GM12801 (cell line): Measurements from ENCODE around the gene GYPC.

Experiments
- TF ChIP-seq, protein P1 (sequence below): IDR thresholded peaks from one replicate; pipeline ENCODE4 v1.5.1; 2011; ENCODE audit warnings: control low read depth; ENCODE audit not compliant: insufficient read length; ENCODE audit errors: extremely low read depth

GYPC gene

DNA sequence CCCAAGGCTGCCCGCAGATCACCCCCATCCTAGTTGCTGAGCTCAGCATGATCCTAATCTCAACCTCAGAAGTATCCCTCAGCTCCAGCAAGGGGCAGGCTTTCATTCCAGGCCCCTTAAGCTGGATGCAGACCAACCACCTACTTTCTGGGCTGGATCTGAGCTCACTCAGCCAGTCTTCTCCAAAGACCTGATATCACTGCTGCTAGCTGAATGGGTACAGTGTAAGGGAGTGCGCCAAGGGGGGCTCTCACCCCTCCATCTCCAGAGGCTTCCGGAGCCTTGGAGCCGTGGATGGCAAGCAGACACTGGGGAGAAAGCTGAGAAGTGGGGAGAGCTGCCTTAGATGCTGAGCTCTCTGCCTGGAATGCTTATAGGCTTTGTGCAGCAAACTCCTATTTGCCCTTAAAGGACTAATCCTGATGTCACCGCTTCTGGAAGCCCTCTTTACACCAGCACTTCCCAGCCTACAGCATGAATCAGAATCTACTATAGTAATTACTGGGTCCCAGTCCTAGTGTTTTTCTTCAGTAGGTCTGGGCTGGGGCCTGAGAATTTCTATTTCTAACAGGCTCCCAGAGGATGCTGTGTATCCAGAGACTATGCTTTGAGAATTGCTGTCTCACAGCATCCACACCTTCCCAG lies 31.0 kb downstream of the GYPC start:
- TF ChIP-seq, protein P1, sequence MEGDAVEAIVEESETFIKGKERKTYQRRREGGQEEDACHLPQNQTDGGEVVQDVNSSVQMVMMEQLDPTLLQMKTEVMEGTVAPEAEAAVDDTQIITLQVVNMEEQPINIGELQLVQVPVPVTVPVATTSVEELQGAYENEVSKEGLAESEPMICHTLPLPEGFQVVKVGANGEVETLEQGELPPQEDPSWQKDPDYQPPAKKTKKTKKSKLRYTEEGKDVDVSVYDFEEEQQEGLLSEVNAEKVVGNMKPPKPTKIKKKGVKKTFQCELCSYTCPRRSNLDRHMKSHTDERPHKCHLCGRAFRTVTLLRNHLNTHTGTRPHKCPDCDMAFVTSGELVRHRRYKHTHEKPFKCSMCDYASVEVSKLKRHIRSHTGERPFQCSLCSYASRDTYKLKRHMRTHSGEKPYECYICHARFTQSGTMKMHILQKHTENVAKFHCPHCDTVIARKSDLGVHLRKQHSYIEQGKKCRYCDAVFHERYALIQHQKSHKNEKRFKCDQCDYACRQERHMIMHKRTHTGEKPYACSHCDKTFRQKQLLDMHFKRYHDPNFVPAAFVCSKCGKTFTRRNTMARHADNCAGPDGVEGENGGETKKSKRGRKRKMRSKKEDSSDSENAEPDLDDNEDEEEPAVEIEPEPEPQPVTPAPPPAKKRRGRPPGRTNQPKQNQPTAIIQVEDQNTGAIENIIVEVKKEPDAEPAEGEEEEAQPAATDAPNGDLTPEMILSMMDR = no peak

GRCh38 chr2:126687503-126687902 lies 31.5 kb downstream of the GYPC start:
- TF ChIP-seq, protein P1 = no peak

DNA sequence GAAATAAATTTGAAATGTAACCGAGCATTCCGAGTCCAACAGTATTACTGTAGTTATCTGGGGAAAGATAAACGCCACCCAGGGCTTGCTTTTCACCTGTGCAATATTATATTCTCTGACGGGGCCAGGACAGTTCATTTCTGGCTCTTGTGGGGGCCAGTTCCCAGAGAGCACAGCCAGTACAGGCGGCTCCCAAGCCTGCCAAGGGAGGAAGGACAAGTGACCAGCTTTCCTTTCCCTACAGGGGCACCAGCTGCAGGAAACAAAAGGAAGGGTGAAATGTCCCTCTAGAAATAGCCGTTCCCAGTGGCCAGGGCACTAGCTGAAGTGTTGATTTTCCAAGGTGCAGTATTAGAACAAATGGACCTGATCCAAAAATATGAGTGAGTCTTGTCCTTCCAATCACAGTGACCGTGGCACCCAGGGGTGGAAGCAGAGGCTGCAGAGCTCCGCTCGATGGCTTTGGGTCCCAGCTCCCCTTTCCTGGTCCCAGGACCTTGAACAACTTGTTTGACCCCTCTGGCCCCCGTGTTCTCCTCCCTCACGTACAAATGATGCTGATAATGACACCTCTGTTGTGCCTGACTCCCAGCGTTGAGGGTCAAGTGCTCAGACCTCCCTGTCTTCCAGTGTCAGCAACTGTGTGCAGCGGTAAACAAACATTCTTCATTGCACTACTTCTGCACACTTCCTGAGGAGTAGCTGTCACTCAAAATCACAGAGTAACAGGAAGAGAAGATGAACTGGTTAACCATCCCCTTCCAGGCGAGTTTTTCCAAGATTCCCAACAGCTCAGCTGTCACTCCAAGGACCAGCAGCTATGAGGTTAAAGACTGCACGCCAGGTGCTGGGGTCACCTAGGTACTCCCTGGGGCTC lies 40.9 kb downstream of the GYPC start:
- TF ChIP-seq, protein P1 = no peak

GRCh38 chr2:126698376-126698775 lies 42.4 kb downstream of the GYPC start:
- TF ChIP-seq, protein P1 = no peak

DNA sequence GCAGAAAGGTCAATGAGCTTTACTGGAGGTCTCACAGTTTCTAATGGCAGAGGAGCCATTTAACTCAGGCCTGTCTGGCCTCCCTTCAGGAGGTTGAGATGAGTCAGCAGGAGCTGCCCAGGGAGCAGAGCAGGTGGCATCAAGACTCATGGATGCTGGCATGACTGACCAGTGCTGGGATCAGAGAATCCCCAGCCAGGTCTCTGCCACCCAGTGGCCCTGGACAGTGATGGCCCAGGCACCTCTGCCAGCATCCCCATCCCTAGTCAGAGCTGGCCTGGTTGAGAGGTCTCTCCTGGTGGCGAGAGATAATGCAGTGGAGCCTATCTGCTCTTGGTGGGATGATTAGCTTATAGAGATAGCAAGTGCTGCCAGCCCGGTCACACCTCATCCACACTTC lies 43.1 kb downstream of the GYPC start:
- TF ChIP-seq, protein P1 = no peak

- TF ChIP-seq, protein P1 = no peak
Observed at GRCh38 chr2:126699716-126700581, 44.0 kb downstream of the GYPC start.

DNA sequence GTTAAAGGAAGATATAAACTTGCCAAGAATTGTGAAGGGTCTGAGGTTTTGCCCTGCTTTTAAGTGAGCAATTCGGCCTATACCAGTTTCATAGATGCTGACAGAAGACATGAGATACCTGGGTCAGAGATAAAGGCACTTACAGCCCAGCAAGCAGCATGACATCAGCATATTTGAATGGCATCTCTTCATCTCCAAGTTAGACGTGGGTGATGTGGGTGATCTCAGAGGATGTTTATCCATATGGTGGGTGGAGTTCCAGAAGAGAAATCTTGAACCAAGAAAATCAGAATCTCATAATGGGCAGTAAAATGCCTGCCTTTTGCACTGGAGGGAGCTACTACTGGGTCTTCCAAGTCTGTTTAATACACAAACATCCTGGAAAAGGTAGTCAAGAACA lies 44.7 kb downstream of the GYPC start:
- TF ChIP-seq, protein P1 = no peak
